ENCODE measurements around the gene CDK10.

DNA sequence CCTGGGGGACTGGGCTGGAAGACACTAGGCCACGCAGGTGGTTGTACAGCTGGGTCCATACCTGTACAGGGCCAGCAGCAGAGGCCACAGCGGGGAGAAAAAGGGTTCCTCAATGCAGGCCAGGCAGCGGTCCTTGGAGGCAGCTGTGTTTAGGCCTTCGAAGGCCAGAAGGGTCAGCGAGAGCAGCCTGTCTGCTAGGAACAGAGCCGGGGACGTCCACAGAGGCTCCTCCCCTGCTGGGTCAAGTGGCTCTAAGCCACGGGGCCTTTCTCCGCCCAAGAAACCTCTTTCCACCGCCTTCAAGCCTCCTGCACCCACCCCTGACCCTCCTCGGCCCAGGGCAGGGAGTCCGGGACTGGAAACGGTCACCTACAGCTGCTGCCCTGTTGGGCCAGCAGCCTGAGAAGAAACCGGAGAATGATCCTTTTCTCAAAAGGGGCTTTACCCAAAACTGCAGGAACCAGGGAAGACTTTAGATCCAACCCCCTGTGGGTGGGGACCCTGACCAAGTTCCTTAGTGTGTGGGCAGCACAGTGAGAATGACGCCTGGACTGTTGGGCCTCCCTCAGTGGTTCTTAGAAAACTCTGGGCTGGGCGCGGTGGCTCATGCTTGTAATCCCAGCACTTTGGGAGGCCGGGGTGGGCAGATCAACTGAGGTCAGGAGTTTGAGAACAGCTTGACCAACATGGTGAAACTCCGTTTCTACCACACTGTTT lies 23.4 kb downstream of the CDK10 start:
- TF ChIP-seq CTCF (IDR thresholded peaks at IDR 0.05): no peak
- no peak for TF ChIP-seq POLR2A (IDR thresholded peaks at IDR 0.05)
- no peak for TF ChIP-seq POLR2AphosphoS5 (IDR thresholded peaks at IDR 0.05; ENCODE audit: insufficient read depth in 1 of 2, low read depth in 1 of 2)
